HepG2 (cell line): ENCODE data around the gene ZFYVE21. TPM values are rescaled to one million over a fixed set of nuclear protein-coding genes. Genes with fewer than 3 reads are reported as not detected.

ENCODE experiments used
- ARHGAP35 ChIP-seq: sonication (generic); formaldehyde crosslinking; IDR thresholded peaks from 2 replicates; pipeline ENCODE4 v1.9.0; 2022; ENCODE audit warnings: mild to moderate bottlenecking, inconsistent platforms, moderate library complexity, missing genetic modification reagents, borderline replicate concordance
- DZIP1 ChIP-seq: sonication (generic); formaldehyde crosslinking; IDR thresholded peaks from 2 replicates; pipeline ENCODE4 v1.5.0; 2020; ENCODE audit warnings: mild to moderate bottlenecking, missing genetic modification reagents
- FOXA1 ChIP-seq, 2 experiments: fragments of 450-650 bp in 1 of 2; sonication (generic) in 1 of 2; formaldehyde crosslinking in 1 of 2; IDR thresholded peaks; 2 replicates each; pipeline versions ENCODE4 v1.4.0 to v1.6.1; 2016 to 2020; ENCODE audit warnings: missing genetic modification reagents in 1 of 2
- HDAC6 ChIP-seq: fragments of 200-600 bp; sonication (generic); IDR thresholded peaks from 2 replicates; pipeline ENCODE4 v1.7.0; 2017; ENCODE audit warnings: mild to moderate bottlenecking, antibody characterized with exemption, low read length, low read depth
- JUN ChIP-seq: sonication (generic); formaldehyde crosslinking; IDR thresholded peaks from 2 replicates; pipeline ENCODE4 v1.4.0; 2020; ENCODE audit warnings: mild to moderate bottlenecking, missing genetic modification reagents
- KDM2A ChIP-seq: sonication (generic); formaldehyde crosslinking; IDR thresholded peaks from 2 replicates; pipeline ENCODE4 v1.4.0; 2020; ENCODE audit warnings: low read depth, missing genetic modification reagents, borderline replicate concordance
- KLF11 ChIP-seq: IDR thresholded peaks from 2 replicates; pipeline ENCODE4 v1.6.1; 2016; ENCODE audit warnings: missing compliant biosample characterization
- KMT2A ChIP-seq: sonication (generic); formaldehyde crosslinking; IDR thresholded peaks from 2 replicates; pipeline ENCODE4 v1.4.0; 2020; ENCODE audit warnings: missing genetic modification reagents
- MTF2 ChIP-seq: sonication (generic); formaldehyde crosslinking; IDR thresholded peaks from 2 replicates; pipeline ENCODE4 v1.5.0; 2020; ENCODE audit warnings: missing genetic modification reagents, borderline replicate concordance
- MZF1 ChIP-seq: sonication (generic); formaldehyde crosslinking; IDR thresholded peaks from 2 replicates; pipeline ENCODE4 v1.8.1; 2023; ENCODE audit warnings: mild to moderate bottlenecking, missing genetic modification reagents, borderline replicate concordance
- NCOA1 ChIP-seq: sonication (generic); formaldehyde crosslinking; IDR thresholded peaks from 2 replicates; pipeline ENCODE4 v1.9.0; 2021; ENCODE audit warnings: missing genetic modification reagents
- NFRKB ChIP-seq: fragments of 450-650 bp; IDR thresholded peaks from 2 replicates; pipeline ENCODE4 v1.6.1; 2017
- SAP130 ChIP-seq: IDR thresholded peaks from 2 replicates; pipeline ENCODE4 v1.6.1; 2016; ENCODE audit warnings: low read depth
- THYN1 ChIP-seq: sonication (generic); formaldehyde crosslinking; IDR thresholded peaks from 2 replicates; pipeline ENCODE4 v1.8.1; 2023; ENCODE audit warnings: low read depth, mild to moderate bottlenecking, moderate library complexity, missing genetic modification reagents, borderline replicate concordance
- ZBTB8A ChIP-seq: sonication (generic); formaldehyde crosslinking; IDR thresholded peaks from 2 replicates; pipeline ENCODE4 v1.4.0; 2020; ENCODE audit warnings: mild to moderate bottlenecking, low read depth, missing genetic modification reagents, borderline replicate concordance
- ZNF160 ChIP-seq: sonication (generic); formaldehyde crosslinking; IDR thresholded peaks from 2 replicates; pipeline ENCODE4 v1.8.0; 2022; ENCODE audit warnings: mild to moderate bottlenecking, inconsistent platforms, missing genetic modification reagents
- ZNF382 ChIP-seq: sonication (generic); formaldehyde crosslinking; IDR thresholded peaks from 2 replicates; pipeline ENCODE4 v1.5.0; 2020; ENCODE audit warnings: missing genetic modification reagents, mild to moderate bottlenecking, borderline replicate concordance
- ZNF431 ChIP-seq: sonication (generic); formaldehyde crosslinking; IDR thresholded peaks from 2 replicates; pipeline ENCODE4 v1.9.0; 2022; ENCODE audit warnings: missing genetic modification reagents, low read depth, mild to moderate bottlenecking, borderline replicate concordance
- ZSCAN22 ChIP-seq: sonication (generic); formaldehyde crosslinking; IDR thresholded peaks from 2 replicates; pipeline ENCODE4 v1.4.0; 2020; ENCODE audit warnings: mild to moderate bottlenecking, missing genetic modification reagents
- ZXDC ChIP-seq: sonication (generic); formaldehyde crosslinking; IDR thresholded peaks from 2 replicates; pipeline ENCODE4 v1.5.0; 2020; ENCODE audit warnings: mild to moderate bottlenecking, missing genetic modification reagents
- polyA plus RNA-seq, 8 experiments: library from polyadenylated mRNA; depleted of rRNA in 3 of 8; stranded (reverse) in 7 of 8; unstranded in 1 of 8; fragments of >200 nt; fragmentation: Illumina TruSeq in 4 of 8; extraction: Trizol in 4 of 8; gene quantifications; 2 replicates each; pipeline versions ENCODE4 v1.2.1 to v1.2.3, GENCODE V29; 2011 to 2016; ENCODE audit warnings: low read depth in 4 of 8, missing spikeins in 1 of 8, mixed read lengths in 1 of 8; ENCODE audit not compliant: insufficient read depth in 1 of 8
- total RNA-seq, 5 experiments: library from RNA; depleted of rRNA; stranded (reverse); fragments of >200 nt; fragmentation: Illumina TruSeq; extraction: Trizol; gene quantifications; 2 replicates each; pipeline ENCODE4 v1.2.3, GENCODE V29; 2016; ENCODE audit warnings: low read depth in 1 of 5
- TF ChIP-seq, protein P1 (sequence below): IDR thresholded peaks from 2 replicates; pipeline ENCODE4 v1.6.1; 2016; ENCODE audit warnings: low read depth, borderline replicate concordance
- TF ChIP-seq, protein P2 (sequence below): sonication (generic); formaldehyde crosslinking; IDR thresholded peaks from 2 replicates; pipeline ENCODE4 v1.5.1; 2020; ENCODE audit warnings: mild to moderate bottlenecking, missing genetic modification reagents, moderate library complexity

Gene ZFYVE21
- total and polyA plus RNA-seq, 2 of the 13 experiments (the other 11 are each of a cell fraction or from before 2014, with no cell fraction given) = 34.3 to 34.4 TPM

DNA sequence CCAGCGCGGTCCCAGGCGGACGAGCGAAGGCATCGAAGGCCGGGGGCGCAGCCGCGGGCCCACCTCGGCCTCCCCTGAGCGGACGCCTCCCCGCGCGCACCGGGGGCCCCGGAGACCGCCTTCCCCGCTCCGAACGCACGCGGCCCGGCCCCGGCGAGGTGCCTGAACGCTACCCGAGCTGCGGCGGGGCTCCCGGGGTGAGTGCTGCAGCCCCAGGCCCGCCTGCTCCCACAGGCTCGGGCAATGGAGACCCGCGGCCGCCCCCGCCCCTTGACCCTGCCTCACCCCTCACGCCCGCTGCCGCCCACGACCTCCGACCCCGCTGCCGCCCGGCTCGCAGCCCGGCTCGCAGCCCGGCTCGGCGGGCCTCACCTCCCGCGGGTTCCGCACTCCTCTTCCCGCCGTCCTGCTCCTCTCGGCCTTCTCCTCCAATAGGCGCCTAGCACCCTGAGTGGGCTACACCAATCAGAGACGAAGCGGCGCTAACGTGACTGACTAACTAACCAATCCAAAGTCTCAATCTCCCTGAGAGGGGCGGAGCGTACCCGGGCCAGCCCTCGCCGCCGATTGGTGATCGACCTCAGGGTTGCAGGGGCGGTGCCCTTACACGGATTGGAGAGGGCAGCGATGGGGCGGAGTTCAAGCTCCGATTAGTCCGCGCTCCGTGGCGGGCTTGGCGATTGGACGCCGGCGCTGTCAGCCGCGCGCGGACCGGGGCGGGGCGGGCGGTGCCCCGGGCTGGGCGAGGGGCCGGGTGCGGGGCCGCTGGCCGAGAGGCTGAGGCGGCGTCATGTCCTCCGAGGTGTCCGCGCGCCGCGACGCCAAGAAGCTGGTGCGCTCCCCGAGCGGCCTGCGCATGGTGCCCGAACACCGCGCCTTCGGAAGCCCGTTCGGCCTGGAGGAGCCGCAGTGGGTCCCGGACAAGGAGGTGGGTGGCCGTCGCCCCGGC, at the start of gene ZFYVE21, which contains the start of gene XRCC3 (continued):
- TF ChIP-seq HDAC6 (no peak), SAP130 (CRISPR knock-in tag) (peak; percentile 96), DZIP1 (CRISPR knock-in tag) (no peak), ZXDC (no peak), JUN (no peak), FOXA1 (IDR thresholded peaks at IDR 0.05) (no peak), FOXA1 (CRISPR knock-in tag; IDR thresholded peaks at IDR 0.05) (no peak), MTF2 (no peak), NFRKB (no peak), NCOA1 (CRISPR knock-in tag) (no peak), KDM2A (peak; percentile 53), ZNF160 (CRISPR knock-in tag) (no peak; the same call in 1 of the 2 replicates), KLF11 (CRISPR knock-in tag) (no peak), KMT2A (CRISPR knock-in tag) (0 out of 2 replicates have a peak, but pooled peaks have one; percentile 35), ZSCAN22 (CRISPR knock-in tag) (no peak), THYN1 (CRISPR knock-in tag) (no peak), ZBTB8A (CRISPR knock-in tag) (no peak), ARHGAP35 (CRISPR knock-in tag) (no peak), ZNF431 (CRISPR knock-in tag) (no peak), ZNF382 (CRISPR knock-in tag) (no peak), MZF1 (no peak)
- TF ChIP-seq, protein P1, sequence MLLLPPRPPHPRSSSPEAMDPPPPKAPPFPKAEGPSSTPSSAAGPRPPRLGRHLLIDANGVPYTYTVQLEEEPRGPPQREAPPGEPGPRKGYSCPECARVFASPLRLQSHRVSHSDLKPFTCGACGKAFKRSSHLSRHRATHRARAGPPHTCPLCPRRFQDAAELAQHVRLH (CRISPR knock-in tag) = 0 out of 2 replicates have a peak, but pooled peaks have one; percentile 53
- TF ChIP-seq, protein P2, sequence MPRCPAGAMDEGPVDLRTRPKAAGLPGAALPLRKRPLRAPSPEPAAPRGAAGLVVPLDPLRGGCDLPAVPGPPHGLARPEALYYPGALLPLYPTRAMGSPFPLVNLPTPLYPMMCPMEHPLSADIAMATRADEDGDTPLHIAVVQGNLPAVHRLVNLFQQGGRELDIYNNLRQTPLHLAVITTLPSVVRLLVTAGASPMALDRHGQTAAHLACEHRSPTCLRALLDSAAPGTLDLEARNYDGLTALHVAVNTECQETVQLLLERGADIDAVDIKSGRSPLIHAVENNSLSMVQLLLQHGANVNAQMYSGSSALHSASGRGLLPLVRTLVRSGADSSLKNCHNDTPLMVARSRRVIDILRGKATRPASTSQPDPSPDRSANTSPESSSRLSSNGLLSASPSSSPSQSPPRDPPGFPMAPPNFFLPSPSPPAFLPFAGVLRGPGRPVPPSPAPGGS = no peak; the same call in 1 of the 2 replicates
